IPS-11a (cell line): ENCODE data around the gene CFAP73.

ENCODE experiments used
- H3K4me3 ChIP-seq: one replicate; pipeline ENCODE4 v1.5.1; 2013; ENCODE audit warnings: low read depth, low read length, control low read depth

Gene CFAP73

DNA sequence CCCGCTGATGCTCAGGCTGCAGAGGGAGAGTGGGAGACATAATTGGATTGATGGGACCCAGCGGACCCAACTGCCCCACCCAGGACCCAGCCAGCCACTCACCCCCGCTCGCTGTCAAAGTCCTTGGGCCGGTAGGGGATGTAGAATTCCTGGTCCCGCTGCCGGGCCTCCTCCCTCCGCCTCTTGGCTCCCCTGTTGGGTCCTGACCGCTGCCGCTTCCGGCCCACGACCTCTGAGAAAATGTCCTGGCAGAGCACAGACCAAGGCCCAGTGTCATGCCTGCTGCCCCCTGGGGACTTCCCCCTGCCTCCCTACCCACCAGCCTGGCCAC is 13.5 kb downstream of the CFAP73 start:
- H3K4me3 ChIP-seq = no peak overlapping the region

DNA sequence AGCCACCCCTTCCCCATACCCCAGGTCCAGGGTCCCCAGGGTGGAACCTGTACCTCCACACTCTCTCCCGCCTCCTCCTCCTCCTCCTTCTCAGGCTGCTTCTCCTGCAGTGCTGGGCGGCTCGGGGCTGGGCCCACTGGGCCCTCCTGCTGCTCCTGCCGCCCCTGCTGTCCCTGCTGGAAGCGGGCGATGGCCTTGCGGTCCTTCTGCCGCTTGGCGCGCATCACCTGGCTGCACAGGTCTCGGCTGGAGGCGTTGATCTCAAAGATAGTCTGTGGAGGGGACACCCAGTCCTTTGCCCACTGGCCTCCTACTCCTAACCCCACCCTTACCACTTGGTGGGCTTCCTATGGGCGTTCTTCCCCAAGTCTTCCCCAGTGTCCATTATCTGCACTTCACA is 14.5 kb downstream of the CFAP73 start:
- no peak overlapping the region for H3K4me3 ChIP-seq

DNA sequence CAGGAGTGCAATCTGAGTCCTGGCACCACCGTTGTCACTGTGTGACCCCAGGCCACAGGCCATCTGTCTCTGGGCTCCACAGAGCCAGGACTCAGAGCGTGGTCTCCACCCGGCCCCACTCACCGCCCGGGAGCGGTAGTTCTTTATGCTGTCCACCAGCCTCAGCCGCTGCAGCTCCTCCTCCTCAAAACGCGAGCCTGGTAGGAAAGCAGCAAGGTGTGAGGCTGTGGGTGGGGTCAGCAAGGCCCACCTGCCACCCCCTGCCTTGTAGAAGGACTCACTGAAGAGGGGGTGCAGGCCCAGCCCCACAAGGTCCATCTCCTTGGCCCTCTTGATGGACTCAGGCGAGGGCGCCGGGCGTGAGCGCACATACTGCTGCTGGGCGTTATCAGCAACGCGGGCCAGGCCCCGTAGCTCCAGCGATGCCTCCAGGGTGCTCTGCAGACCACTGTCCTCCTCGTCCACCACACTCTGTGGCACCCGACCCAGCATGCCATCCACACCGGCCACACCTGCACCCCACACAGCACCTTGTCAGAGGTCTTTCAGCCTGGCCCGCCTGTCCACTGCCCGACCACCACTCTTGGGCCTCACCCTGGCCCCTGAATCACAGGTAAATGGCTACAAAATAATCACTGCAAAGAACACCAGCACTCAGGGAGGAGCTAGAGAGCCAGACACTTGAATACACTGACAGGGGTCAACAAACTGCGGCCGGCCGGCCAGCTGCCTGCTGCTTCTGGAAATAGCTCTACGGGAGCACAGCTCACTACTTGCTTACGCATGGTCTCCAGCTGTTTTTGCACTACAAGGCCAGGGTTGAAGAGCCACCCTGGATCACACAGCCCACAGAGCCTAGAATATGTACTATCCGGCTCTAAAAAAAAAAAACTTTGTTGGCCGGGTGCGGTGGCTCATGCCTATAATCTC is 16.3 kb downstream of the CFAP73 start:
- H3K4me3 ChIP-seq = no peak overlapping the region

DNA sequence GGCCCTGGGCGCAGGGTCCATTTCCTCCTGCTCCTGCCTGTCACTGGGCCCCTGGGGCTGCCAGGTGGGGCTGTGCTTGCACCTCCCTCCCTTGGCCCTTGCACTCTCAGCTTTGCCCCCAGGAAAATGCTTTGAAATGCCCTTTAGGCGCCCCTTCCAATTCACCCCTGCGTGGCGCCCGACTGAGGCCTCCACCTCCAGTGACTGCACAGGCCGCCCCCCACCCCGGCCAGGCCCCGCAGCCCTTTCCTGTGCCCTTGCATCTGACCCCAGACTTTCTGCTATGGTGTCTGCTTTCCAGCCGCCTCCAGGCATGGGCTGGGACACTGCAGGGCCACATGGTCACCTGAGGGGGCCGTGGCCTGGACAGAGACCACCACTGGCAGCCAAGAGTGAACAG is 18.3 kb downstream of the CFAP73 start:
- H3K4me3 ChIP-seq = no peak overlapping the region

DNA sequence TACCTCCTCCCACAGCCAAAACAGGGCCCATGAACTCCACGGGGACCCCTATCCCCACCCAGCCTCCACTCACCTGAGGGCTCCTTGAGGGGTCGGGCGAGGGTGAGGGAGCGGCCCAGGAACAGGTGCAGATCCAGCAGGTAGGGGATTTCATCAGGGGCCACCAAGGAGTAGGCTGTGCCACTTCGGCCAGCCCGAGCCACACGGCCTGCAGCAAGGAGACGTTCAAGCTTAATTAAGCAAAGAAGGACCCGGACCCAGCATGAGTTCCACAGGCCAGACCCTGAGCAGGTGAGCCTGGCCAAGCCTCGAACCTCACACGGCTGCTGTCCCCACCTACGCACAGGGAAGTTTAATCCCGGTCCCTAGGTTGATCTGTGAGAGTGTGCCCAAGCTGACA is 20.2 kb downstream of the CFAP73 start:
- no peak overlapping the region for H3K4me3 ChIP-seq

DNA sequence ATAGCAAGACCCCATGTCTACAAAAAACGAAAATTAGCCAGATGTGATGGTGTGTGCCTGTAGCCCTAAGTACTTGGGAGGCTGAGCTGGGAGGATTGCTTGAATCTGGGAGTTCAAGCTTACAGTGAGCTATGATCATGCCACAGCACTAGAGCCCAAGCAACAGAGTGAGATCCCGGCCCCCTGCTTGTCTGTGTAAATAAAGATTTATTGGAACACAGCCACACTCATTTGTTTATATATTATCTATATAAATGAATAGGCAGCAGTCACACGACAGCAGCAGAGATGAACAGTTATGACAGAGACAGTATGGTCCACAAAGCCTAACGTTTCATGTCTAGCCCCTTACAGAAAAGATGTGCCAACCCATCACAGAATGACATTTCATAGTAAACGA is 20.9 kb downstream of the CFAP73 start:
- H3K4me3 ChIP-seq = no peak overlapping the region

DNA sequence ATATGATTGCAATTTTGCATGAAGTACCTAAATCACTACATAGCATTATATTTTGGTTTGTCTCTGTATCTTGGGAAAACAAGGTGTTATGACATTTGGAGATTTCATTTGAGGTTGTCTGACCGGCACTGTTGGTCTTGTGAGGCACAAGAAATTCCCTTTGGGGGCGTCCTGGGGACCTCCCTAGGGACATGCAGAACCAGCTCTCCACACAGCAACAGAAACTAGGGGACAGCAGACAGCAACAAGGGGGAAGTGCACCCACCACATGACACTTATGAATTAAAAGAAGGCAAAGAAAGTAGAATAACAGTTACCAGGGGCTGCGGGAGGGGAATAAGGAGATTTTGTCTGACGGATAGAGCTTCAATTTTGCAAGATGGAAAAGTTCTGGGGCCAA is 21.4 kb downstream of the CFAP73 start:
- H3K4me3 ChIP-seq = no peak overlapping the region

DNA sequence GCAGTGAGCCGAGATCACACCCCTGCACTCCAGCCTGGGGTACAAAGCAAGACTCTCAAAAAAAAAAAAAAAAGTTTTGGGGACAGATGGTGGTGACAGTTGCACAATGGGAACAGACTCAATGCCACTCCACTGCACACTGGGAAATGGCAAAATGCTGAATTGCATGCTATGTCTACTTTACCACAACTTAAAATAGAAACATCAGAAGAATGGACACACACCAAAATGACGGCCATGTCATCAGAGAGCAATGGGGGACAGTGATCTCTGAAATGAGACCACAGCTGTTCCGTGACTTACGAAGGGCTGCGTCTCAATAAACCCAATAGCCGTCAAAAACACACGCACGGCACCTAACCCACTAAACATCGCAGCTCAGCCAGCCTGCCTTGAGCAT is 22.0 kb downstream of the CFAP73 start:
- no peak overlapping the region for H3K4me3 ChIP-seq

DNA sequence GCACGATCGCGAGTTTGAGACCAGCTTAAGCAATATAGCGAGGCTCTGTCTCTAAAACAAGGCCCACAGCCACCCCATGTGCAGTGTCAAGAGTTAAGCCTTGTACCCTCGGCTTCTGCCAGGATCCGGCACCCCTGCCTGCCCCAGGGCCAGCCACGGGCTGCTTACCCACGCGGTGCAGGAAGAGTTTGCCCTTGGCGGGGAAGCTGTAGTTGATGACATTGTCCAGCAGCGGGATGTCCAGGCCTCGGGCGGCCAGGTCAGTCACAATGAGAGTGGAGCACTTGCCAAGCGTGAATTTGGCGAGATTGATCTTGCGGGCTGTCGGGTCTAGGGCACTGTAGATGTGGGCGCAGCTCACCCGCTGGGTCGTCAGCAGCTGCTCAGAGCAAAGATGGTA is 22.7 kb downstream of the CFAP73 start:
- H3K4me3 ChIP-seq = no peak overlapping the region

DNA sequence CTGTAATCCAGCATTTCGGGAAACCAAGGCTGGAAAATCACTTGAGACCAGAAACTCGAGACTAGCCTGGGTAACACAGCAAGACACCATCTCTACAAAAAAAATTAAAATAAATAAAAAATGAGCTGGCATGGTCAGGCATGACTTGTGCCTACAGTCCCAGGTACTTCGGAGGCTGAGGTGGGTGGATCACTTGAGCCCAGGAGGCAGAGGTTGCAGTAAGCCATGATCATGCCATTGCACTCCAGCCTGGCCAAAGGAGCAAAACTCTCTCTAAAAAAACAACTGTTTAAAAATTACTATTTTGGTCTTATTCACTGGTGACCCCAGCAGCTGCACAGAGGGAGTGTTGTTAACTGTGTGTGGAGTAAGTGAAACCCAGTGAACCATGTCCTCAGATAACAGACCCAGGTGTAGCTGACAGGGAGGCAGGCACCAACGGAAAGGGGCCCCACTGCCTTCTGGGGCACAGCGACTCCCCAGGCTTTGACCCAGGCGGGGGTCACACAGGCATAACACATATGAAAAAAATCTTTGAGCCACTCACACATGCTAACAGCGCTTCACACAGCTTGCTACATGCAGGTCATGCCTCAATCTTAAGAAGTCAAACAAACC is 23.7 kb downstream of the CFAP73 start:
- no peak overlapping the region for H3K4me3 ChIP-seq

DNA sequence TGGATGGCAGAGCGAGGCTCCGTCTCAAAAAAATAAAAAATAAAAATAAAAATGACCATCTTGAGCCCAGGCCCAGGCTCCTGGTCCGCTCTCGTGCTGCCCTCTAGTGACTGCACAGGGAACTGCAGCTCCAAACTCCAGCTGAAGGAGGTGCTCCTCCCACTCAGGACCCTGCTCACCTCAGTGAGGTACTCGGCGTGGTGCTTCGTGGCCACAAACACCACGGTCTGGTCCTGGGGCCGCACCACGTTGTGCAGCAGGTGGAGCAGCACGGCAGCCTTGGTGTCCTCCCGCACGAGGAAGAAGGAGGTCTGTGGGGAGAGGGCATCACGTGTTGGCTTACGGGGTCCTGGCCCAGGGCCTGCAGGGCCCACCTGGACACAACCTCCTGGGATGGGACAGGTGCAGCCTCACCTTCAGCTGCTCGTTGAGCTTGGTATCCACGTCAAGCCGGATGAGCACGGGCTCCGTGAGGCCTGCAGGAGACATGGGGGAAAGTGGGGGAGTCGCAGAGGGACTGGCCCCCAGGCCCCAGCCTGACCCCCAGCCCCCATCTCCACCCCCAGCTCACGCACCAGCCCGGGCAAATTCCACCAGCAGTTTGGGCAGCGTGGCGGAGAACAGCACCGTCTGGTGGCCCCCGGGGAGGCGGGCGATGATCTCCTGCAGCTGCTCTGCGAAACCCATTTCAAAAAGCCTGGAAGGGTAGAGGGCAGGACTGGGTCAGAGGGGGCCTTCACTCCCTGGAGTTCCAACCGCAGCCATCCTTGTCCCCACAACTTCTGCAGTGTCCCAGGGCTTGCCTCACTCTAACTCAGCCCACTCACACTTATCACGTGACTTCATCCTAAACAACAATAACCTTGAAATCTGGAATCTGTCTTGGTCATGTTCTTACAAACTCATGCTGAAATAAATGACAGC is 25.2 kb downstream of the CFAP73 start:
- no peak overlapping the region for H3K4me3 ChIP-seq

DNA sequence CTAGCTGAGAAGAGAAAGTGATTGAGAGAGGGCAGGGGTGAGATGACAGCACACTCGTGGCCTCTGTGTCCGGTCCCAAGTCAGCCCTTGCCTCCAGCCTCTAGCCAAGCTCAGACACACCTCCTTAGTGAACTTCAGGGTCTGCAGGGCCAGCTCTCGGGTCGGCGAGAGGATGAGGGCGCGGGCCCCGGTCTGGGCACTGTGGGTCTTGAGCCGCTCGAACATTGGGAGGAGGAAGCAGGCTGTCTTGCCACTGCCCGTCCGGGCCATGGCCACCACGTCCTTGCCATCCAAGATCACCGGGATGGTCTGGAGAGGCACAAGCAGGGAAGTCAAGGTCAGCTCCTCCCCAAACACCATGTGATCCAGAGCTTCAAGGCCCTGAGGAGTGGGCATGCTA is 29.5 kb downstream of the CFAP73 start:
- no peak overlapping the region for H3K4me3 ChIP-seq

DNA sequence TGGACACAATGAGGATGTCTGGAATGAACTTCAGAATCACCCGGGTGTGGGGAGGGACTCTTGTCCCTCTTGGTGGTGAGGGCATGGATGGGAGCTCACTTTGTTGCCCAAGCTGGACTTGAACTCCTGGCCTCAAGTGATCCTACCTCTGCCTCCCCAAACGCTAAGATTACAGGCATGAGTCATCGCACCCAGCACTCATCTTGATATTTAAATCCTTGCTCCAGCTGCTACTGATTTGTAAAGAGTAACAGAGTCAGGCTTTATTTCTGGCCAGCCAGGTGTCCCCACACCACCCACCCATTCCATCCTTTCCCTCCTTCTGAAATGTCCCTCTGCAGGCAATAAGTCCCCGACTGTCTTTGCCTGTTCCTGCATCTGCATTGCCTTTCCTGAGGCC is 30.8 kb downstream of the CFAP73 start:
- no peak overlapping the region for H3K4me3 ChIP-seq

DNA sequence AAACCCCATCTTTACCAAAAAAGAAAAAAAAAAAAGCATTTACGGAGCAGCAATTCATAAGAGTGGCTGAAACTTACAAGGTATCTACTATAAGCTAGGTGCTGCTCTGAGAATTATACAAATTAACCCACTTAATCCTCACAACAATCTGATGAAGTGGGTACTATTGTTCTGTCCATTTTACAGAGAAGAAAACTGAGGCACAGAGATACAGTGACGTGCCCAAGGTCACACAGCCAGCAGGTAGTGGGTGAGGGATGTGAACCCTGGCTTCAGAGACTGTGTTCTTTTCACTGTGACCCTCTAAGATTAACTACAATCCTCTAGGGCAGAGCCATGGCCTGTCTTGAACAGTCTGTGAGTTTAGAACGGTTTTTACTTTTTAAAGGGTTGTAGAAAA is 32.5 kb downstream of the CFAP73 start:
- H3K4me3 ChIP-seq = no peak overlapping the region

DNA sequence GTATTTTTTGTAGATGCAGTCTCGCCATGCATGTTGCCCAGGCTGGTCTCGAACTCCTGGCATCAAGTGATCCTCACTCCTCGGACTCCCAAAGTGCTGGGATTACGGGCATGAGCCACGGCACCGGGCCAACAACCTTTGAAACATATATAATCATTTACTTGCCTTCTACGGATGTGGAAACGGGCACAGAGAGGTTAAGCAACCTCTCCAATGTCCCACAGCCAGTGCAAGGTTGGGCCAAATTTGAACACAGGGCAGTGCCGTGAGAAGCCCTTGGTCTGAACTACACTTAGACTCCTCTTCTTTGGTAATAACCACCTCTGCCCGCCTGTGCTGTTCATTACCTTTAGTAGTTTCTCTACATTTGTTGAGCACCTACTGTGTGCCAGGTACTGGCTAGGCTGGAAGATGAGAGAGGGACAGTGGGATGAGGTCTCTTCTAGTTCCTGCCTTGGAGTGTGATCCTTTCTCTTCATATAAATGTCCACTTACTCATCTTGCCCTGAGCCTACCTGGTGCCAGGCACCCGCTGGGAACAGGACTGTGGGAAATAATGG is 33.6 kb downstream of the CFAP73 start:
- no peak overlapping the region for H3K4me3 ChIP-seq

DNA sequence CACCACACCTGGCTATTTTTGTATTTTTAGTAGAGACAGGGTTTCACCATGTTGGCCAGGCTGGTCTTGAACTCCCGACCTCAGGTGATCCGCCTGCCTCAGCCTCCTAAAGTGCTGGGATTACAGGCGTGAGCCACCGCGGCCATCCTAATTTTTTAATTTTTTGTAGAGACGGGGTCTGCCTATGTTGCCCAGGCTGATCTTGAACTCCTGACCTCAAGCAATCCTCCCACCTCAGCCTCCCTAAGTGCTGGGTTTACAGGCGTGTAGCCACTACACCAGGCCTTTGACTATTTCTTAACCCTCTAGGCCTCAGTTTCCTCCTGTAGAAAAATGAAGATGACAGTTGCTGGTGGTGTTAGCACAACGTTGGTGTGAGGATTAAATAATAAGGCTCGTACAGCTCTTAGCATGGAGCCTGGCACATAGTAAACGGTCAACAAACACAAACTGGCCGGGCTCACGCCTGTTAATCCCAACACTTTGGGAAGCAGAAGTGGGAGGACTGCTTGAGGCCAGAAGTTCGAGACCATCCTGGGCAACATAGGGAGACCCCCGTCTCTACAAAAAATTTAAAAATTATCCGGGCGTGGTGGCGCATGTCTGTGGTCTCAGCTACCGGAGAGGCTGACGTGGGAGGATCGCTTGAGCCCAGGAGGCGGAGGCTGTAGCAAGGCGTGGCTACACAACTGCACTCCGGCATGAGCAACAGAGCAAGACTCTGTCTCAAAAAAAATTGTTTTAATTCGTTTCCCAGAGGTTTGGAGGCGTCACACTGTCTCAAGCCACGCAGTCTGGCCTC is 34.8 kb downstream of the CFAP73 start:
- peak overlapping the region; percentile 92 for H3K4me3 ChIP-seq

DNA sequence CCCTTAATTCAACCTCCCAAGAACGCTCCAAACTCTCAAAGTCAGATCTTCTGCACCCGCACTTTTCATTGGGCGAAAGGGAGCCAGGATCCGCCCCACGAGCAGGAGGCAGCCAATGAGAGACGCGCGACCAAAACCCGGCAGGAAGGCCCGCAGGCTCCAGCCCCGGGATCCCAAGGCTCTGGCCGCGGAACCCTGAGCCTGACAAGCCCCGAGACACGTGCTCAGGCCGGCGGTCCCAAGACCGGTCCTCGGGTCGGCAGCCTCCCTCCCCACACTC is 35.3 kb downstream of the CFAP73 start:
- peak overlapping the region; percentile 92 for H3K4me3 ChIP-seq

DNA sequence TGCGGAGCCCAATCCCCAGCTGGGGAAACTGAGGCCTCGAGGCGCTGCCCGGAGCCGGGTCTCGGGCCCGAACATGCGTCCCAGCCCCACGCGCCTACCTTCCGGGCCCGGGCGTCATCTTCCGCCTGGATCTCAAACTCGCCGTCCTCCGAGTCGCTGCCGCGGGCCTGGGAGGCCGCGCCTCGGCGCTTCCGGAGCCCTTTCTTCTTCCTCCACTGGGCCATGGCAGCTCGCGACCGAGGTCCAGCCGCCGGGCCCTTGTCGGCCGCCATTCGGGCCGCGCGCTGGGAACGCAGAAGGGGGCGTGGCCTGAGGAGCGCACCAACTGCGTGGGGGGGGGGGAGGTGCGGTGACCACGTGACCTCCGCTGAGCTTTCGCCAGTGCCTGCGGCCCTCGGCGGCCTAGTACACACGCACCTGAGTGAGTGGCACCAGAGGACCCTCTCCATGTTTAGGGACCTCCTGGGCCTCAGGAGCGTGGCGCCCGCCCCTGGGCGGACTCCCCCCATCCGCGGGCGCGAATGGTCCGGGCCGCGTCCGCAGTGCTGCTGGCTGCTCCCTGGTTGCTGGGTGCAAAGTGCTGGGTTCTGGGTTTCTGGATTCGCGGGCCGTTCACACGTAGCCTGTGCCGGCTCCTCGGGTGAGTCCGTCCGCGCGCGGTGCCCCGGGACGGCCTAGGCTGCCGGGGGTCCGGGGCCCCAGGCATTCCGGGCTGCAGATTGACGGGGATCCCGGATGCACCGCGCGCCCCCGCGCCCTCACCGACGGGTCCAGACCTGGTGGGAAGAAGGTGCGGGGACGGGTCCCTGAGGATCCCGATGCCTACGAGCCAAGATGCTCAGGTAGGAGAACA is 35.9 kb downstream of the CFAP73 start, which contains the start of the genes DDX54 and RITA1:
TSS of gene DDX54 (minus strand) at position 299 of the 853 bp plus-strand sequence. CDS start at position 272, 27 bp downstream.
TSS of gene RITA1 (plus strand) at position 542 of the 853 bp plus-strand sequence. CDS start 1,026 bp downstream, outside the sequence.
- peak within 1 kb of the TSS; percentile 92 for H3K4me3 ChIP-seq

DNA sequence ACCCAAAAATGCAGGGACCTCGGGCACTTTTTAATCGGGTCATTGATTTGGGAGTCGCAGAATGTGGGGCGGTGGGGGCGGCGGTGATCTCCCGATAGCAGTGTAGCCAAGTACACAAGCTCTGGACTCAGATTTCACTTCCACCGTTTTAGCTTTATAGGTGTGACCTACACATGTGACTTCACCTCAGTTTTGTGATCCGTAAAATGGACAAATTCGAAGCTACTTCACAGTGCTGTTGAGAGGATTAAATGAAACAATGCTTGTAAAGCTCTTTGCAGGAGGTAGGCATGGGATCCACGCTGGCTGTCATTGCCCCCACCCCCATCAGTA is 36.5 kb downstream of the CFAP73 start:
- peak overlapping the region; percentile 92 for H3K4me3 ChIP-seq
